Iris pigment epithelial cell (primary cell): ENCODE data around the gene VPS35L.

Source experiments
- DNase-seq: peaks from one replicate; pipeline ENCODE4 v3.0.0-alpha.2; 2011; ENCODE audit warnings: low read depth

The VPS35L gene

DNA sequence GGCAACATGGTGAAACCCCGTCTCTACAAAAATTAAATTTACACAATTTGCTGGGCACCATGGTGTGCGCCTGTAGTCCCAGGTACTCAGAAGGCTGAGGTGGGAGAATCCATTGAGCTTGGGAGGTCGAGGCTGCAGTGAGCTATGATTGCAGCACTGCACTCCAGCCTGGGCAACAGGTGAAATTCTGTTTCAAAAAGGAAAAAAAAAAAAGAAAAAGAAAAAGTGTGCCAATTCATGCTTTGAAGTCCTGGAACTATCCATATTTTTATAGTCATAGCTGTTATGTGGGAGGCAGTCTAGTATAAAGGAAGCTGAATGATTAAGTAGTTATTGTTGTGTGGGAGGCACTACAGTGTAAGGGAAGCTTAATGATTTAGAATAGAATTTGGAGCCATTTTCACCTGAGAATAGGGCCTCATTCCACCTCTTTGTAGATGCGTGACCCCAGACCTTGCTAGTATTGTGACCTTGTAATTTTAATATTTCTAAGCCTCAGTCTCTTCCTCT, 194.1 kb downstream of the VPS35L start:
- no peak for DNase-seq
